K562 (cell line): ENCODE measurements around the gene AGO1. TPM values are rescaled to one million over a fixed set of nuclear protein-coding genes. Genes with fewer than 3 reads are reported as not detected.

Experiments used
- ETV1 ChIP-seq: fragments of 450-650 bp; conservative IDR thresholded peaks from 2 replicates; pipeline ENCODE4 v1.6.1; 2016; ENCODE audit warnings: missing genetic modification characterization, control low read depth, low read depth, missing compliant biosample characterization
- JUND ChIP-seq, 2 experiments: IDR thresholded peaks; 2 replicates in 1 of 2; 3 replicates in 1 of 2; pipeline ENCODE4 v1.6.1; 2011; ENCODE audit warnings: borderline replicate concordance in 2 of 2, low read depth in 2 of 2, low read length in 2 of 2, improper control_type of control experiment in 1 of 2, missing biosample characterization in 1 of 2, missing genetic modification characterization in 1 of 2, missing genetic modification reagents in 1 of 2
- KDM1A ChIP-seq, 2 experiments: fragments of 450-650 bp; IDR thresholded peaks; 2 replicates each; pipeline ENCODE4 v1.6.1; 2016; ENCODE audit warnings: mild to moderate bottlenecking in 2 of 2
- NR2C1 ChIP-seq, 2 experiments: fragments of 450-650 bp; IDR thresholded peaks; 2 replicates each; pipeline ENCODE4 v1.6.1; 2017; ENCODE audit warnings: mild to moderate bottlenecking in 2 of 2, antibody characterized with exemption in 1 of 2, inconsistent platforms in 1 of 2, missing compliant biosample characterization in 1 of 2, missing genetic modification characterization in 1 of 2
- NUFIP1 ChIP-seq: fragments of 450-650 bp; IDR thresholded peaks from 2 replicates; pipeline ENCODE4 v1.6.1; 2018; ENCODE audit not compliant: partially characterized antibody
- POLR2AphosphoS2 ChIP-seq: IDR thresholded peaks from 2 replicates; pipeline ENCODE4 v1.6.1; 2012; ENCODE audit warnings: low read length, improper control_type of control experiment
- RBM34 ChIP-seq: fragments of 200-400 bp; formaldehyde crosslinking; IDR thresholded peaks from 2 replicates; pipeline ENCODE4 v1.6.1; 2018; ENCODE audit warnings: low read length, borderline replicate concordance; ENCODE audit not compliant: insufficient read depth
- RCOR1 ChIP-seq, 2 experiments: IDR thresholded peaks; 2 replicates each; pipeline ENCODE4 v1.6.1; 2012; ENCODE audit warnings: low read depth in 2 of 2, low read length in 2 of 2, borderline replicate concordance in 1 of 2, improper control_type of control experiment in 1 of 2
- SAFB2 ChIP-seq: fragments of 200-400 bp; formaldehyde crosslinking; IDR thresholded peaks from 2 replicates; pipeline ENCODE4 v1.6.1; 2018; ENCODE audit warnings: borderline replicate concordance, low read length, low read depth, moderate library complexity; ENCODE audit not compliant: severe bottlenecking
- SP1 ChIP-seq: sonication (generic); formaldehyde crosslinking; IDR thresholded peaks from 2 replicates; pipeline ENCODE4 v1.8.1; 2022; ENCODE audit warnings: mild to moderate bottlenecking, missing genetic modification reagents
- SP2 ChIP-seq: IDR thresholded peaks from 2 replicates; pipeline ENCODE4 v1.6.1; 2011; ENCODE audit warnings: mild to moderate bottlenecking, low read depth, low read length, moderate library complexity; ENCODE audit not compliant: poor library complexity, severe bottlenecking; ENCODE audit errors: extremely low read depth
- ZNF134 ChIP-seq: fragments of 250-450 bp; sonication (Bioruptor Pico); conservative IDR thresholded peaks from 2 replicates; pipeline ENCODE4 v1.4.0; 2020
- ZNF384 ChIP-seq: IDR thresholded peaks from 2 replicates; pipeline ENCODE4 v1.6.1; 2012; ENCODE audit warnings: low read depth, low read length, improper control_type of control experiment
- ZNF830 ChIP-seq: fragments of 250-450 bp; sonication (Bioruptor Pico); IDR thresholded peaks from 2 replicates; pipeline ENCODE4 v1.5.0; 2021; ENCODE audit warnings: mild to moderate bottlenecking
- polyA plus RNA-seq, 8 experiments: library from polyadenylated mRNA; depleted of rRNA in 4 of 8; stranded (reverse) in 5 of 8; unstranded in 3 of 8; fragments of >200 nt; fragmentation: Nextera tagmentation in 2 of 8; fragmentation: Illumina TruSeq in 1 of 8; extraction: Ambion mirVana in 2 of 8; extraction: Trizol in 1 of 8; gene quantifications; 2 replicates each; pipeline versions ENCODE4 v1.2.1 to v1.2.3, GENCODE V29; 2011 to 2014; ENCODE audit warnings: inconsistent platforms in 1 of 8, missing spikeins in 1 of 8
- total RNA-seq, 7 experiments: library from RNA; depleted of rRNA in 6 of 7; stranded (reverse); fragments of >200 nt in 6 of 7; fragmentation: Illumina TruSeq in 2 of 7; extraction: Trizol in 2 of 7; gene quantifications; 2 replicates each; pipeline versions ENCODE4 v1.2.1 to v1.2.3, GENCODE V29; 2011 to 2021; ENCODE audit warnings: low replicate concordance in 1 of 7
- TF ChIP-seq, protein P1 (sequence below): fragments of 450-650 bp; conservative IDR thresholded peaks from 2 replicates; pipeline ENCODE4 v1.6.1; 2016; ENCODE audit warnings: missing genetic modification characterization, low read depth, mild to moderate bottlenecking, control low read depth, missing compliant biosample characterization
- TF ChIP-seq, protein P2 (sequence below): fragments of 250-450 bp; sonication (Bioruptor Pico); IDR thresholded peaks from 2 replicates; pipeline ENCODE4 v1.5.0; 2022; ENCODE audit warnings: mild to moderate bottlenecking

AGO1 gene
- total and polyA plus RNA-seq, 9 of the 15 experiments (the other 6 are each of a cell fraction or from before 2014, with no cell fraction given): 7.3 to 64.2 (median 26.0) TPM

DNA sequence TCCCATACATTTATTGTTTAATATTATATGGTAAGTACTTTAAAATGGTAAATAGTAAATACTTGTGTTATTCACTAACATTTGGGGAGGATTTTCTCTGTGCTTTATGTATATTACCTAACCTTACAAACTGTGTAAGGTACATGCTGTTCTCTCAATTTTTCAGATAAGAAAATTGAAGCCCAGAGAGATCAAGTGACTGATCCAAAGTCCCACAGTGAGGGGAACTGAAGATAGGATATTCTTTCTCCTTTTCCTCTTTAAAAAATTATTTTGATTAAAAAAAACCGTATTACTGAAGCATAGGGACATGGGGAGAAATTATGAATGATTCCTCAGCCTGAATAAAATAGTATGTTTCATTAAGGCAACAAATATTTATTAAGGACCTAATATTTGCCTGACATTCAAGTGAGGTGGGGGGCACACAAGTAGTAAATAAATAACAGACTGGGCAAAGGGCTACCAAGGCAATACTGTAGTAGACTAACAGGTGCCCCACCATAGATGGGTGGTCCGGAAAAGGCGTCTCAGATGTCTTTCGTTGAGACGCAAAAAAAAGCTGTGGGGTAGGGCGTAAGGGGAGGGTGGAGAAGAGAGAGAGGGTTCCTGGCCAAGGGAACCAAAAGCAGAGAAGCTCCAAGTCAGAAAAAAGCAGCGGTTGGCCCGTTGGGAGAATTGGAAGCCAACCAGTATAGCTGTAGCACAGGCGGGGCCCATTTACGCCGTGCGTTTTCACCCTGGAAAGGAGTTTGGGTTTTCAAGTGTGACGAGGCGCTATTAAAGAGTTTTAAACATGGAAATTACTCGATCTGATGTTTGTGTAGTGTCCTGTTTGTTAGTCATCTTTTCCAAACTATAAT is 47.0 kb downstream of the AGO1 start (continued):
- 0 out of 2 replicates have a peak, but pooled peaks have one; percentile 29 for TF ChIP-seq NR2C1 (IDR thresholded peaks at IDR 0.05)
- no peak for TF ChIP-seq NR2C1 (tag; IDR thresholded peaks at IDR 0.05)
- TF ChIP-seq ZNF830 (CRISPR knock-in tag): peak; percentile 26
- peak; percentile 20 to 38; a peak in 2 of 4 replicates for TF ChIP-seq KDM1A (IDR thresholded peaks at IDR 0.05)
- TF ChIP-seq ZNF384: peak; percentile 10; the same call in 1 of the 2 replicates
- no peak for TF ChIP-seq SP1 (CRISPR knock-in tag)
- TF ChIP-seq ZNF134: no peak
- TF ChIP-seq NUFIP1: no peak
- no peak for TF ChIP-seq SAFB2
- peak; percentile 57; the same call in 1 of the 2 replicates for TF ChIP-seq POLR2AphosphoS2
- TF ChIP-seq RCOR1 (IDR thresholded peaks at IDR 0.05; ENCODE audit: borderline replicate concordance in 1 of 2, low read depth in 2 of 2, low read length in 2 of 2): 0 out of 4 replicates have a peak, but pooled peaks of 1 of the 2 experiments have one; percentile 5
- no peak for TF ChIP-seq SP2
- TF ChIP-seq ETV1: 0 out of 2 replicates have a peak, but pooled peaks have one; percentile 17
- no peak for TF ChIP-seq RBM34
- TF ChIP-seq, protein P1, sequence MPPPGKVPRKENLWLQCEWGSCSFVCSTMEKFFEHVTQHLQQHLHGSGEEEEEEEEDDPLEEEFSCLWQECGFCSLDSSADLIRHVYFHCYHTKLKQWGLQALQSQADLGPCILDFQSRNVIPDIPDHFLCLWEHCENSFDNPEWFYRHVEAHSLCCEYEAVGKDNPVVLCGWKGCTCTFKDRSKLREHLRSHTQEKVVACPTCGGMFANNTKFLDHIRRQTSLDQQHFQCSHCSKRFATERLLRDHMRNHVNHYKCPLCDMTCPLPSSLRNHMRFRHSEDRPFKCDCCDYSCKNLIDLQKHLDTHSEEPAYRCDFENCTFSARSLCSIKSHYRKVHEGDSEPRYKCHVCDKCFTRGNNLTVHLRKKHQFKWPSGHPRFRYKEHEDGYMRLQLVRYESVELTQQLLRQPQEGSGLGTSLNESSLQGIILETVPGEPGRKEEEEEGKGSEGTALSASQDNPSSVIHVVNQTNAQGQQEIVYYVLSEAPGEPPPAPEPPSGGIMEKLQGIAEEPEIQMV (tag): no peak
- TF ChIP-seq, protein P2, sequence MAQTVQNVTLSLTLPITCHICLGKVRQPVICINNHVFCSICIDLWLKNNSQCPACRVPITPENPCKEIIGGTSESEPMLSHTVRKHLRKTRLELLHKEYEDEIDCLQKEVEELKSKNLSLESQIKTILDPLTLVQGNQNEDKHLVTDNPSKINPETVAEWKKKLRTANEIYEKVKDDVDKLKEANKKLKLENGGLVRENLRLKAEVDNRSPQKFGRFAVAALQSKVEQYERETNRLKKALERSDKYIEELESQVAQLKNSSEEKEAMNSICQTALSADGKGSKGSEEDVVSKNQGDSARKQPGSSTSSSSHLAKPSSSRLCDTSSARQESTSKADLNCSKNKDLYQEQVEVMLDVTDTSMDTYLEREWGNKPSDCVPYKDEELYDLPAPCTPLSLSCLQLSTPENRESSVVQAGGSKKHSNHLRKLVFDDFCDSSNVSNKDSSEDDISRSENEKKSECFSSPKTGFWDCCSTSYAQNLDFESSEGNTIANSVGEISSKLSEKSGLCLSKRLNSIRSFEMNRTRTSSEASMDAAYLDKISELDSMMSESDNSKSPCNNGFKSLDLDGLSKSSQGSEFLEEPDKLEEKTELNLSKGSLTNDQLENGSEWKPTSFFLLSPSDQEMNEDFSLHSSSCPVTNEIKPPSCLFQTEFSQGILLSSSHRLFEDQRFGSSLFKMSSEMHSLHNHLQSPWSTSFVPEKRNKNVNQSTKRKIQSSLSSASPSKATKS (CRISPR knock-in tag): no peak
- no peak for TF ChIP-seq JUND (IDR thresholded peaks at IDR 0.05; ENCODE audit: borderline replicate concordance, low read depth, low read length)
- no peak for TF ChIP-seq JUND (tag; IDR thresholded peaks at IDR 0.05; ENCODE audit: borderline replicate concordance, low read depth, low read length)
